H1 (cell line): Measurements from ENCODE around the gene PRDM1. TPM values are rescaled to one million over a fixed set of nuclear protein-coding genes. Genes with fewer than 3 reads are reported as not detected.

Source experiments
- CTCF ChIA-PET: fragments of 300-600 bp; sonication (Branson Sonifier 250); formaldehyde crosslinking; loops from one replicate; lab custom pipeline; 2021; ENCODE audit not compliant: partially characterized antibody; lab: Charles Lee
- POLR2A ChIA-PET: fragments of 300-600 bp; sonication (Branson Sonifier 250); formaldehyde crosslinking; loops from one replicate; lab custom pipeline; 2021; ENCODE audit warnings: inconsistent platforms; ENCODE audit not compliant: partially characterized antibody; lab: Charles Lee
- DNase-seq, 2 experiments: peaks; one replicate each; pipeline versions ENCODE4 v3.0.0 to v3.0.0-alpha.2; 2010 to 2022; ENCODE audit warnings: low spot score in 2 of 2, low read depth in 1 of 2, mixed read lengths in 1 of 2
- FAIRE-seq: peaks from 2 replicates; lab custom pipeline; 2011; peaks lifted over from hg19 to GRCh38; lab: Jason Lieb, UNC
- H2AFZ ChIP-seq: 2 replicates; pipeline ENCODE4 v1.8.1; 2012; ENCODE audit warnings: low read length, inconsistent platforms
- H2AK5ac ChIP-seq: 2 replicates; pipeline ENCODE4 v1.6.1; 2013; ENCODE audit warnings: low read depth, low read length
- H2BK120ac ChIP-seq: replicated peaks from 2 replicates; pipeline ENCODE3; 2013; ENCODE audit warnings: low read depth, low read length, inconsistent platforms
- H2BK12ac ChIP-seq: 2 replicates; pipeline ENCODE4 v1.6.1; 2013; ENCODE audit warnings: low read depth, low read length
- H2BK15ac ChIP-seq: 2 replicates; pipeline ENCODE4 v1.6.1; 2013; ENCODE audit warnings: low read length
- H2BK20ac ChIP-seq: 2 replicates; pipeline ENCODE4 v1.6.1; 2013; ENCODE audit warnings: low read length
- H2BK5ac ChIP-seq: 2 replicates; pipeline ENCODE4 v1.6.1; 2013; ENCODE audit warnings: low read depth, low read length
- H3K14ac ChIP-seq: 2 replicates; pipeline ENCODE4 v1.6.1; 2013; ENCODE audit warnings: inconsistent platforms; ENCODE audit not compliant: insufficient read length
- H3K18ac ChIP-seq: 2 replicates; pipeline ENCODE4 v1.6.1; 2013; ENCODE audit warnings: low read length; ENCODE audit errors: extremely low read depth
- H3K23ac ChIP-seq: 2 replicates; pipeline ENCODE4 v1.6.1; 2013; ENCODE audit warnings: inconsistent platforms; ENCODE audit not compliant: insufficient read length
- H3K23me2 ChIP-seq: 2 replicates; pipeline ENCODE4 v1.6.1; 2013; ENCODE audit warnings: low read depth, low read length
- H3K27ac ChIP-seq: 2 replicates; pipeline ENCODE4 v1.6.1; 2011; ENCODE audit warnings: low read depth, low read length, inconsistent platforms
- H3K27me3 ChIP-seq, 4 experiments: replicated peaks in 1 of 4; 1 replicate in 1 of 4; 2 replicates in 3 of 4; pipeline versions ENCODE4 v1.6.1 to v1.8.1; 2011 to 2013; ENCODE audit warnings: low read length in 3 of 4, mild to moderate bottlenecking in 3 of 4, inconsistent platforms in 2 of 4, mixed read lengths in 2 of 4, moderate library complexity in 1 of 4; ENCODE audit not compliant: control insufficient read depth in 3 of 4, insufficient read depth in 3 of 4; ENCODE audit errors: extremely low read depth in 1 of 4
- H3K36me3 ChIP-seq, 4 experiments: 2 replicates each; pipeline versions ENCODE4 v1.6.1 to v1.8.1; 2011 to 2013; ENCODE audit warnings: mild to moderate bottlenecking in 4 of 4, low read length in 3 of 4, moderate library complexity in 2 of 4, control low read depth in 1 of 4, inconsistent platforms in 1 of 4; ENCODE audit not compliant: insufficient read depth in 4 of 4, control insufficient read depth in 2 of 4
- H3K4ac ChIP-seq: replicated peaks from 2 replicates; pipeline ENCODE3; 2013; ENCODE audit warnings: low read length, low read depth, mixed read lengths, inconsistent platforms; ENCODE audit not compliant: insufficient read length
- H3K4me1 ChIP-seq, 4 experiments: replicated peaks in 1 of 4; 1 replicate in 1 of 4; 2 replicates in 3 of 4; pipeline versions ENCODE4 v1.6.1 to v1.8.1; 2011 to 2013; ENCODE audit warnings: low read length in 3 of 4, inconsistent platforms in 2 of 4, mixed read lengths in 1 of 4; ENCODE audit not compliant: insufficient read depth in 4 of 4, control insufficient read depth in 3 of 4
- H3K4me2 ChIP-seq, 2 experiments: 2 replicates each; pipeline versions ENCODE4 v1.6.1 to v1.8.1; 2011 to 2013; ENCODE audit warnings: low read depth in 2 of 2, low read length in 2 of 2, control low read depth in 1 of 2, inconsistent platforms in 1 of 2, mild to moderate bottlenecking in 1 of 2; ENCODE audit not compliant: insufficient read depth in 1 of 2
- H3K4me3 ChIP-seq, 4 experiments: fragments of 200-600, 300-600 bp in 1 of 4; sonication (generic), shearing (Covaris generic), sonication (Bioruptor Twin) in 1 of 4; 2 replicates each; pipeline versions ENCODE4 v1.5.1 to v1.8.1; 2011 to 2016; ENCODE audit warnings: low read length in 4 of 4, low read depth in 3 of 4, control low read depth in 2 of 4, inconsistent platforms in 2 of 4, mild to moderate bottlenecking in 2 of 4, mixed read lengths in 1 of 4, moderate library complexity in 1 of 4; ENCODE audit not compliant: insufficient read depth in 2 of 4; ENCODE audit errors: extremely low read depth in 1 of 4
- H3K56ac ChIP-seq: replicated peaks from 2 replicates; pipeline ENCODE3; 2013; ENCODE audit warnings: low read depth, mild to moderate bottlenecking, mixed read lengths, low read length, inconsistent platforms; ENCODE audit not compliant: insufficient read length
- H3K79me1 ChIP-seq: 2 replicates; pipeline ENCODE4 v1.6.1; 2013; ENCODE audit warnings: low read depth, low read length, control low read depth
- H3K79me2 ChIP-seq, 2 experiments: 2 replicates each; pipeline versions ENCODE4 v1.6.1 to v1.8.1; 2012 to 2013; ENCODE audit warnings: low read length in 2 of 2, mild to moderate bottlenecking in 2 of 2, inconsistent platforms in 1 of 2; ENCODE audit not compliant: insufficient read depth in 2 of 2, control insufficient read depth in 1 of 2
- H3K9ac ChIP-seq, 4 experiments: replicated peaks in 1 of 4; 1 replicate in 1 of 4; 2 replicates in 3 of 4; pipeline versions ENCODE4 v1.6.1 to v1.8.1; 2011 to 2013; ENCODE audit warnings: low read depth in 3 of 4, low read length in 3 of 4, control low read depth in 2 of 4, mild to moderate bottlenecking in 2 of 4, moderate library complexity in 2 of 4, inconsistent platforms in 1 of 4; ENCODE audit errors: extremely low read depth in 1 of 4
- H3K9me3 ChIP-seq, 2 experiments: 2 replicates each; pipeline versions ENCODE4 v1.6.1 to v1.8.1; 2012 to 2013; ENCODE audit warnings: mild to moderate bottlenecking in 2 of 2, moderate library complexity in 2 of 2, control low read depth in 1 of 2, inconsistent platforms in 1 of 2, low read depth in 1 of 2, low read length in 1 of 2, mixed read lengths in 1 of 2; ENCODE audit not compliant: insufficient read depth in 2 of 2
- H4K20me1 ChIP-seq, 2 experiments: replicated peaks in 1 of 2; 2 replicates each; pipeline versions ENCODE3 to v1.8.1; 2011 to 2013; ENCODE audit warnings: inconsistent platforms in 2 of 2, low read length in 2 of 2, mild to moderate bottlenecking in 1 of 2; ENCODE audit not compliant: insufficient read depth in 2 of 2, control insufficient read depth in 1 of 2
- H4K5ac ChIP-seq: 2 replicates; pipeline ENCODE4 v1.6.1; 2013; ENCODE audit warnings: low read length, low read depth, mixed read lengths, inconsistent platforms; ENCODE audit not compliant: insufficient read length
- H4K8ac ChIP-seq: 2 replicates; pipeline ENCODE4 v1.8.0; 2013; ENCODE audit warnings: mild to moderate bottlenecking, moderate library complexity, low read length, inconsistent platforms; ENCODE audit not compliant: insufficient read depth; ENCODE audit errors: extremely low read depth
- H4K91ac ChIP-seq: replicated peaks from 2 replicates; pipeline ENCODE3; 2013; ENCODE audit warnings: low read length, mixed read lengths, inconsistent platforms; ENCODE audit not compliant: insufficient read length
- ATF2 ChIP-seq: IDR thresholded peaks from 2 replicates; pipeline ENCODE4 v1.6.1; 2012; ENCODE audit warnings: low read length, inconsistent platforms
- CEBPB ChIP-seq: IDR thresholded peaks from 2 replicates; pipeline ENCODE4 v1.6.1; 2012; ENCODE audit warnings: low read depth, low read length
- JUN ChIP-seq: IDR thresholded peaks from 2 replicates; pipeline ENCODE4 v1.6.1; 2011; ENCODE audit warnings: low read depth, mild to moderate bottlenecking, improper control_type of control experiment, low read length
- KDM4A ChIP-seq: IDR thresholded peaks from one replicate; pipeline ENCODE4 v1.7.1; 2012; ENCODE audit warnings: low read depth, mild to moderate bottlenecking, moderate library complexity, low read length, inconsistent platforms; ENCODE audit not compliant: severe bottlenecking
- POLR2AphosphoS5 ChIP-seq: IDR thresholded peaks from 2 replicates; pipeline ENCODE4 v1.6.1; 2011; ENCODE audit warnings: low read depth, low read length
- RAD21 ChIP-seq, 2 experiments: IDR thresholded peaks in 1 of 2; conservative IDR thresholded peaks in 1 of 2; 2 replicates each; pipeline ENCODE4 v1.6.1; 2011; ENCODE audit warnings: low read depth in 2 of 2, low read length in 2 of 2, improper control_type of control experiment in 1 of 2, inconsistent platforms in 1 of 2, mild to moderate bottlenecking in 1 of 2, moderate library complexity in 1 of 2
- RNF2 ChIP-seq: fragments of 200-900, 300-1000 bp; sonication (generic); IDR thresholded peaks from 2 replicates; pipeline ENCODE4 v1.7.1; 2016; ENCODE audit warnings: borderline replicate concordance, low read depth, mild to moderate bottlenecking, antibody characterized with exemption, low read length; ENCODE audit not compliant: poor library complexity, severe bottlenecking; ENCODE audit errors: missing control alignments
- RXRA ChIP-seq: IDR thresholded peaks from 2 replicates; pipeline ENCODE4 v1.6.1; 2011; ENCODE audit warnings: low read depth, mild to moderate bottlenecking, low read length, moderate library complexity; ENCODE audit not compliant: insufficient read depth
- SP2 ChIP-seq: IDR thresholded peaks from 2 replicates; pipeline ENCODE4 v1.6.1; 2012; ENCODE audit warnings: mild to moderate bottlenecking, low read length, inconsistent platforms
- SUZ12 ChIP-seq: fragments of 200-600 bp; sonication (generic); IDR thresholded peaks from 2 replicates; pipeline ENCODE4 v1.6.1; 2012; ENCODE audit warnings: mild to moderate bottlenecking, inconsistent platforms, low read length, moderate library complexity, mixed read lengths
- TAF1 ChIP-seq: IDR thresholded peaks from 2 replicates; pipeline ENCODE4 v1.6.1; 2011; ENCODE audit warnings: mild to moderate bottlenecking, low read depth, low read length
- YY1 ChIP-seq: IDR thresholded peaks from 2 replicates; pipeline ENCODE4 v1.6.1; 2011; ENCODE audit warnings: low read depth, mild to moderate bottlenecking, low read length
- WGBS, 2 experiments: shearing (Covaris generic) in 1 of 2; methylation state at CpG; one replicate each; pipeline versions ENCODE4 v1.1.6 to v1.1.7; 2013 to 2015; ENCODE audit warnings: low lambda C conversion rate in 2 of 2, mixed read lengths in 2 of 2, inconsistent platforms in 1 of 2, low coverage in 1 of 2, missing lambda C conversion rate in 1 of 2; ENCODE audit not compliant: insufficient replicate concordance in 2 of 2, insufficient coverage in 1 of 2, insufficient read length in 1 of 2; ENCODE audit errors: extremely low coverage in 1 of 2, missing lambda C conversion rate in 1 of 2; 5-methylcytosine and 5-hydroxymethylcytosine counted together
- polyA plus RNA-seq, 7 experiments: library from polyadenylated mRNA; depleted of rRNA in 3 of 7; stranded (reverse) in 5 of 7; unstranded in 2 of 7; fragments of >200 nt in 5 of 7; fragments of 200-250 nt in 2 of 7; gene quantifications; 1 replicate in 5 of 7; 2 replicates in 1 of 7; 4 replicates in 1 of 7; pipeline versions ENCODE4 v1.2.1 to v1.2.3, GENCODE V29; 2011 to 2013; ENCODE audit warnings: missing spikeins in 2 of 7, mixed read lengths in 2 of 7
- total RNA-seq: library from RNA; stranded (reverse); fragmentation: NEBNext Ultra II Directional; extraction: Animal tissue kit (Norgen Biotek cat#: 25700); gene quantifications from 2 replicates; pipeline ENCODE4 v1.2.1, GENCODE V29; 2021

The PRDM1 gene
- total and polyA plus RNA-seq, 2 of the 8 experiments (the other 6 are each of a cell fraction or from before 2014, with no cell fraction given): 0.21 to 0.74 TPM

GRCh38 chr6:106104476-106104875 is 18.3 kb downstream of the PRDM1 start:
- CTCF ChIA-PET: interaction anchor here (0.5 to 1.6 kb wide), 6 partner anchors 14 to 630 kb away, joined by 3 to 6 read pairs (median 3); no protein-coding TSS in a partner anchor
- Histone ChIP-seq H3K23ac (no peak overlapping the region), H3K4me2 (no peak overlapping the region), H3K23me2 (no peaks in the 10 kb centered on the region), H2BK20ac (no peak overlapping the region), H3K9me3 (no peaks in the 10 kb centered on the region), H3K4me3 (no peak overlapping the region), H2BK5ac (no peak overlapping the region), H3K14ac (no peak overlapping the region), H3K27me3 (peaks cover 0 to 2% (median 0%) of the 10 kb centered on the region in 4 experiments; a peak in 3 of 7 replicates), H3K27ac (no peak overlapping the region), H3K79me2 (no peaks in the 10 kb centered on the region), H2AK5ac (no peak overlapping the region), H4K8ac (no peak overlapping the region), H3K36me3 (no peaks in the 10 kb centered on the region), H4K91ac (no peak overlapping the region), H2BK120ac (no peak overlapping the region), H3K56ac (no peak overlapping the region), H3K4me1 (0 out of 7 replicates have a peak, but pooled peaks cover 0 to under 1% (median 0%) of the 10 kb centered on the region in 4 experiments), H4K5ac (no peak overlapping the region), H3K4ac (no peak overlapping the region), H2AFZ (no peak overlapping the region), H3K18ac (no peak overlapping the region), H2BK12ac (no peak overlapping the region), H3K9ac (no peak overlapping the region), H4K20me1 (no peaks in the 10 kb centered on the region), H2BK15ac (no peak overlapping the region), H3K79me1 (no peaks in the 10 kb centered on the region)
- POLR2A ChIA-PET: no interaction called here
- WGBS, 2 experiments: 91% methylated on average over 7 of the region's 7 CpGs; no CpG with 5 or more reads in 1 of the 2 experiments
- FAIRE-seq (no peak), DNase-seq (no peak)
- TF ChIP-seq KDM4A (no peak), JUN (no peak), SUZ12 (no peak), RNF2 (no peak), POLR2AphosphoS5 (no peak), RAD21 (IDR thresholded peaks at IDR 0.05 in 1 of 2, conservative IDR thresholded peaks at IDR 0.05 in 1 of 2; ENCODE audit: low read depth in 2 of 2, low read length in 2 of 2) (no peak), ATF2 (no peak), SP2 (no peak), YY1 (no peak), TAF1 (no peak), CEBPB (no peak), RXRA (no peak)
